DMS 273 treated with DMSO at 0.1 percent for 48 hours (cell line): ENCODE measurements around the gene LILRA5.
"Not testable (repeated sequence)": the region's sequence is repeated elsewhere in the genome, so short reads cannot be mapped to it uniquely, and the experiment has no call there.

Experiments used
- DNase-seq: peaks from one replicate; lab custom pipeline; 2025; lab: John Stamatoyannopoulos, UW

Gene LILRA5

DNA sequence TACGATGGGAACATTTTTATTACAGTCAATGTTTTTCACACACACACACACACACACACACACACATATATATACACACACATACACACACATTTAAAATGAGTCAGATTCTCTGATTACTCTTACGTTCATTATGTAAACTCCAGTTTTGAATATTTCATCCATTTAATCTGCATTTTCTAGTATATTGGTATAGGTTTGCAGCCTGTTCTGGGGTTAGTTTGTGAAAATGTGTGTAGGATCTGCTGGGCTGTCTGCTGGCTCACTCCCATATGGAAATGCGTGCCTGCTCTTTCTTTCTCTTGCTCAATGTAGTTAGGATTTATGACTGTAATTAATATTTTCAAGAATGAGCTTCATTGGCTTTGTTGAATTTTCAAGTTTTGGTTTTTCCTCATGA, 39.1 kb downstream of the LILRA5 start:
- no peak for DNase-seq

DNA sequence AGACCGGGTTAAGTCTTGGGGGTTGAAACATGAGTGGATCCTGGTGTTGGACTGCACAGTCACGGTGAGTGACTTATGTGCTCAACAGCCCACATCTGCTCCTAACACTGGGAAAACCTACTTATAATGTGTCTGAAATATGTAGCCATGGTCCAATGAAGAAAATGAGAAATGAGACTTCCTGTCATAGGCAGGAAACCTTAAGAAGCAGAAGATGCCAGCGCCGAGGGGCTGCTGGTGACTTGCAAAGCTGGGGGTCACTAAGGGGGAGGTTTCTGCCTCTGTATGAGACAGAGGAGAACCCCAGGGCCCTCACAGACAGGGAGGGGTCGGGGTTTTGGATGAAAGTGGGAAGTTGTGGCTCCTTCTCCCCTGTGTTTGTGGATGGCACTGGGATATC, 40.8 kb downstream of the LILRA5 start:
- not testable (repeated sequence) for DNase-seq

DNA sequence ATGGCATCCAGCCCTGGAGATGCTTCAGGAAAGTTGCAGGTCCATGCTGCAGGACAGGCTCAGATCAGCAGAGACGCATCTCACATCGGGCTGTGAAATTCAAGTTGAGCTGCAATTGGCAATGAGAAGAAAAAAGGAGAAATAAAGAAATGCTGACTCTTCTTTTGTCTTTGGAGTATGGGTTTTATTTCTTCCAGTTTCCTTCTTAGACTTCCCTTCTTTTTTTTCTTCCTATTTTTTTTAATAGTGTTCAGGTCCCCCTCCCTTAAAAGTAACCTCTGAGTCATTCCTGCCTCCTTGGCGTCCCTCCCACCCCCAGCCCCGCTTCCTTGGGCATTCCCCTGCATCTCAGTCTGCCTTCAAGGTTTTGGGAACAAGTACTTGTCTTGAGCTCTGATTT, 41.4 kb downstream of the LILRA5 start:
- not testable (repeated sequence) for DNase-seq

DNA sequence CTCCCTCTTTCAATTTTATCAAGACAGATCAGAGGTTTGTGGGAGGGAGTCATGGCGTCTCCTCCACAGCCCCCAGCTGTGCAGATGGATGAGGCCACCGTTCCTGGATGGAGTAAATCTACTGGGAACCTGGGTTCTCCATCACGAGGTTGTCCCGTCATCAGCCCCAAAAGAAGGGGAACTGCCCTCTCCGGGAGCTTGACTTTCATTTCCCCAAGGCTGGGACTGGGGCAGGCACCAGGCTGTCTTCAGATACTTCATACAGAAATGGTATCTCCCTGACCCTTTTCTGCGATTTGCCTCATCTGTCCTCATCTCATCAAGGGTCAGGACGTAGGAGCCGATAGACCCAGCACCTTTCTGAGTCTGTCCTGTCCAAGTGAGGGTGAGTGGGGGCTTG, 41.9 kb downstream of the LILRA5 start:
- no peak for DNase-seq

DNA sequence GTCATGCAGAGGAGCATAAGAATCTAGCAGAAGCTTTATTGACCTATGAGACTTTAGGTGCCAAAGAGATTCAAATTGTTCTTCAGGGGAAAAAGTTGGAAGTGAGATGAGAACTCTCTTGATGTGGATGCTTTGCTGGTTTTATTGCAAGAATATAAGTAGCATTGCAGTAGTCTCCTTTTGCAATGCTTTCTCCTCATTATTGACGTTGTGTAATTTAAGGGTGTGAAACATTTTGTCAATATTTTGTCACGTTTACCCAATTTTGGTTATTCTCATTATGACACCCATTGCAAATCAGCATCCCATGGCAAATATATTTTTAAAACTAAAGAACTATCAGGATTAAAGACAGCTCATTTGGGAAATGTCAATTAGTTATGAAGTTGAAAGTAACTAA, 44.0 kb downstream of the LILRA5 start:
- no peak for DNase-seq

DNA sequence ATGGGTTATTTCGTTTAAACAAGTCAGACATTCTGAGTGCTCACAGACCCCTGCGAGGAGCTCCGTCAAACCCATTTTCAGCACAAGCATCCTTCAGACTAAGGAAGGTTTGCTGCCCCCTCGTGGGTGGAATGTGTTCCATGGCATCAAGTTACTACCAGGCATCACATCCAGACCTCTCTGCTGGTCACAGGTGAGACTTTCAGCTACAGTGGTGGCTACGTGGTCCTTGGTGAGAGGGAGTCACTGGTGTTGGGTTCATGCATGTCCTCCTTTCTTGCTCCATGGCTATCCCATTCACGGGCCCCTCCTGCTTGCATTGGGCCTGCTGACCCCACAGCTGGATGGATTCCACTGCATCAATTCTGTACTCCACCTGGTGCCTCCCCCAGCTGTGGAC, 46.8 kb downstream of the LILRA5 start:
- no peak for DNase-seq

DNA sequence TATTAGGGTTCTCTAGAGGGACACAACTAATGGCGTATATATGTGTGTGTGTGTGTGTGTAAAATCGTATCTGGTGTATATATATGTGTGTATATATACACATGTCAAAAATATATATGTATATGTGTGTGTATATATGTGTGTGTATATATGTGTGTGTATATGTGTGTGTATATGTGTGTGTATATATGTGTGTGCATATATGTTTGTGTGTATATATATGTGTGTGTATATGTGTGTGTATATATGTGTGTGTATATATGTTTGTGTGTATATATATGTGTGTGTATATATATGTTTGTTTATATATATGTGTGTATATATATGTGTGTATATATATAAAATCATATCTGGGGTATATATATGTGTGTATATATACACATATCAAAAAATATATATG, 50.5 kb downstream of the LILRA5 start:
- DNase-seq = no peak

DNA sequence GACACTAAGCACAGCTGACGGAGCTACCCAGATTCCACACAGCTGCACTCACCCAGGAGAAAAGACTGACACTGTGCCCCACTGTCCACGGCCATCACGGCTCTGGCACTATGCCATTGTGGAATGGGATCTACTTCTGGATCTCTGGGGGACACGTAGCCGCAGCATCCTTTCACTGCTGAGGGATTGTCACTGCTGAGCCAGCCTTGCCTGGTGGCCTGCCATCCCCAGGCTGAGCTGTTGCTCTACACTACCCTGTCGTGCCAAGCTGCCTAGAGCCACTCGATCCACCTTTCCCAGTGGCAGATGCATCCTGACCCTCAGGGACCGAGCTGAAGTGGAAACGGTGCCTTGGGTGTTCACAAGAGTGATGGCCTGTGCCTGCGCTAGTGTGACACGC, 50.9 kb downstream of the LILRA5 start:
- DNase-seq = no peak

DNA sequence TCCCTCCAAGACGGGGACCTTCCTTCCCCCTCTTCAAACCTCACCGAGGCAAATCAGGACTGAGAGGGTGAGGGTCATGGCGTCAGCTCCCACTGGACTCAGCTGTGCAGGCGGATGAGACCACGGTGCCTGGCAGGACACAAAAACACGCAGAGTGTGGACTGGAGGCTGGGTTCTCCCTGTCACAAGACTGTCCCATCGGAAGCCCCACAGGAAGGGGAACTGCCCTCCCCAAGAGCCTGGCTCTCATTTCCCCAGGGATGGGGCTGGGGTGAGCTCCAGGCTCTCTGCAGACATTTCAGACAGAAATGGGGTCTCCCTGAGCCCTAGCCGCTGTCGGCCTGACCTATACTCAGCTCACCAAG, 55.9 kb downstream of the LILRA5 start, which contains the start of gene LILRB5:
Gene LILRB5 (minus strand): TSS at position 158 of the 365 bp plus-strand sequence. CDS start 80 bp downstream, at position 78.
- no peak for DNase-seq
